ENCODE measurements around the gene NQO2. TPM values are rescaled to one million over a fixed set of nuclear protein-coding genes. Genes with fewer than 3 reads are reported as not detected.

Gene NQO2
- total and polyA plus RNA-seq, 2 of the 13 experiments (the other 11 are each of a cell fraction or from before 2014, with no cell fraction given): 32.2 to 56.5 TPM

- TF ChIP-seq, protein P1, sequence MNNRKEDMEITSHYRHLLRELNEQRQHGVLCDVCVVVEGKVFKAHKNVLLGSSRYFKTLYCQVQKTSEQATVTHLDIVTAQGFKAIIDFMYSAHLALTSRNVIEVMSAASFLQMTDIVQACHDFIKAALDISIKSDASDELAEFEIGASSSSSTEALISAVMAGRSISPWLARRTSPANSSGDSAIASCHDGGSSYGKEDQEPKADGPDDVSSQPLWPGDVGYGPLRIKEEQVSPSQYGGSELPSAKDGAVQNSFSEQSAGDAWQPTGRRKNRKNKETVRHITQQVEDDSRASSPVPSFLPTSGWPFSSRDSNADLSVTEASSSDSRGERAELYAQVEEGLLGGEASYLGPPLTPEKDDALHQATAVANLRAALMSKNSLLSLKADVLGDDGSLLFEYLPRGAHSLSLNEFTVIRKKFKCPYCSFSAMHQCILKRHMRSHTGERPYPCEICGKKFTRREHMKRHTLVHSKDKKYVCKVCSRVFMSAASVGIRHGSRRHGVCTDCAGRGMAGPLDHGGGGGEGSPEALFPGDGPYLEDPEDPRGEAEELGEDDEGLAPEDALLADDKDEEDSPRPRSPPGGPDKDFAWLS (CRISPR knock-in tag; IDR thresholded peaks at IDR 0.05; ENCODE audit: borderline replicate concordance): no peak
- TF ChIP-seq ZNF567 (CRISPR knock-in tag; IDR thresholded peaks at IDR 0.05; ENCODE audit: borderline replicate concordance) (no peak; the same call in 1 of the 2 replicates), HOXA7 (CRISPR knock-in tag; IDR thresholded peaks at IDR 0.05) (no peak), FIP1L1 (IDR thresholded peaks at IDR 0.05; ENCODE audit: borderline replicate concordance, insufficient read depth, low read depth, low read length) (no peak), TBX3 (IDR thresholded peaks at IDR 0.05; ENCODE audit: borderline replicate concordance) (no peak), RELA (CRISPR knock-in tag; IDR thresholded peaks at IDR 0.05) (0 out of 2 replicates have a peak, but pooled peaks have one; percentile 18), JUN (CRISPR knock-in tag; IDR thresholded peaks at IDR 0.05) (no peak), EHMT2 (IDR thresholded peaks at IDR 0.05; ENCODE audit: borderline replicate concordance, low read depth, low read length) (no peak), HDAC6 (IDR thresholded peaks at IDR 0.05; ENCODE audit: low read depth, low read length) (no peak), KLF11 (CRISPR knock-in tag; IDR thresholded peaks at IDR 0.05) (no peak), HNF4A (CRISPR knock-in tag; IDR thresholded peaks at IDR 0.05) (peak; percentile 57; the same call in 1 of the 2 replicates), ZNF24 (IDR thresholded peaks at IDR 0.05) (no peak), ZNF12 (CRISPR knock-in tag; IDR thresholded peaks at IDR 0.05) (no peak), ZSCAN12 (CRISPR knock-in tag; IDR thresholded peaks at IDR 0.05) (no peak), SIN3A (IDR thresholded peaks at IDR 0.05; ENCODE audit: borderline replicate concordance, low read depth, low read length) (no peak), BHLHE40 (IDR thresholded peaks at IDR 0.05; ENCODE audit: low read length) (no peak), CREB3 (CRISPR knock-in tag; IDR thresholded peaks at IDR 0.05) (no peak), ZFP36L1 (CRISPR knock-in tag; IDR thresholded peaks at IDR 0.05) (peak; percentile 74; the same call in 1 of the 2 replicates)
- TF ChIP-seq, protein P2, sequence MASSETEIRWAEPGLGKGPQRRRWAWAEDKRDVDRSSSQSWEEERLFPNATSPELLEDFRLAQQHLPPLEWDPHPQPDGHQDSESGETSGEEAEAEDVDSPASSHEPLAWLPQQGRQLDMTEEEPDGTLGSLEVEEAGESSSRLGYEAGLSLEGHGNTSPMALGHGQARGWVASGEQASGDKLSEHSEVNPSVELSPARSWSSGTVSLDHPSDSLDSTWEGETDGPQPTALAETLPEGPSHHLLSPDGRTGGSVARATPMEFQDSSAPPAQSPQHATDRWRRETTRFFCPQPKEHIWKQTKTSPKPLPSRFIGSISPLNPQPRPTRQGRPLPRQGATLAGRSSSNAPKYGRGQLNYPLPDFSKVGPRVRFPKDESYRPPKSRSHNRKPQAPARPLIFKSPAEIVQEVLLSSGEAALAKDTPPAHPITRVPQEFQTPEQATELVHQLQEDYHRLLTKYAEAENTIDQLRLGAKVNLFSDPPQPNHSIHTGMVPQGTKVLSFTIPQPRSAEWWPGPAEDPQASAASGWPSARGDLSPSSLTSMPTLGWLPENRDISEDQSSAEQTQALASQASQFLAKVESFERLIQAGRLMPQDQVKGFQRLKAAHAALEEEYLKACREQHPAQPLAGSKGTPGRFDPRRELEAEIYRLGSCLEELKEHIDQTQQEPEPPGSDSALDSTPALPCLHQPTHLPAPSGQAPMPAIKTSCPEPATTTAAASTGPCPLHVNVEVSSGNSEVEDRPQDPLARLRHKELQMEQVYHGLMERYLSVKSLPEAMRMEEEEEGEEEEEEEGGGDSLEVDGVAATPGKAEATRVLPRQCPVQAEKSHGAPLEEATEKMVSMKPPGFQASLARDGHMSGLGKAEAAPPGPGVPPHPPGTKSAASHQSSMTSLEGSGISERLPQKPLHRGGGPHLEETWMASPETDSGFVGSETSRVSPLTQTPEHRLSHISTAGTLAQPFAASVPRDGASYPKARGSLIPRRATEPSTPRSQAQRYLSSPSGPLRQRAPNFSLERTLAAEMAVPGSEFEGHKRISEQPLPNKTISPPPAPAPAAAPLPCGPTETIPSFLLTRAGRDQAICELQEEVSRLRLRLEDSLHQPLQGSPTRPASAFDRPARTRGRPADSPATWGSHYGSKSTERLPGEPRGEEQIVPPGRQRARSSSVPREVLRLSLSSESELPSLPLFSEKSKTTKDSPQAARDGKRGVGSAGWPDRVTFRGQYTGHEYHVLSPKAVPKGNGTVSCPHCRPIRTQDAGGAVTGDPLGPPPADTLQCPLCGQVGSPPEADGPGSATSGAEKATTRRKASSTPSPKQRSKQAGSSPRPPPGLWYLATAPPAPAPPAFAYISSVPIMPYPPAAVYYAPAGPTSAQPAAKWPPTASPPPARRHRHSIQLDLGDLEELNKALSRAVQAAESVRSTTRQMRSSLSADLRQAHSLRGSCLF (CRISPR knock-in tag; IDR thresholded peaks at IDR 0.05; ENCODE audit: borderline replicate concordance): 0 out of 2 replicates have a peak, but pooled peaks have one; percentile 61
Measured at GRCh38 chr6:2971420-2972218, 28.1 kb upstream of the NQO2 start, which contains the start of gene SERPINB6 (continued).
